Mucosa of descending colon (tissue), 3 donors: ENCODE measurements around the gene FAT1. TPM values are rescaled to one million over a fixed set of nuclear protein-coding genes. Genes with fewer than 3 reads are reported as not detected.

Source experiments
- ATAC-seq: fragments of 200-7000 bp; cut with Tn5 transposase; one replicate; pipeline ENCODE4 v1.9.1; 2020; ENCODE audit warnings: mild to moderate bottlenecking, moderate library complexity
- DNase-seq, 3 donors: peaks; one replicate each; pipeline ENCODE4 v3.0.0-alpha.2; 2020
- H3K36me3 ChIP-seq: fragments of 200-600 bp; one replicate; pipeline ENCODE4 v1.8.0; 2021; ENCODE audit warnings: low read depth, mild to moderate bottlenecking
- H3K4me1 ChIP-seq: fragments of 200-600 bp; one replicate; pipeline ENCODE4 v1.8.0; 2021; ENCODE audit warnings: low read depth, mild to moderate bottlenecking
- H3K4me3 ChIP-seq: fragments of 200-600 bp; one replicate; pipeline ENCODE4 v1.8.0; 2021; ENCODE audit warnings: mild to moderate bottlenecking
- H3K9me3 ChIP-seq: fragments of 200-600 bp; one replicate; pipeline ENCODE4 v1.8.0; 2021; ENCODE audit warnings: mild to moderate bottlenecking
- intact Hi-C, 2 donors: fragments of 100-400 bp; cut with DNase I in 1 of 2; cut with micrococcal nuclease in 1 of 2; formaldehyde crosslinking; loops; one replicate each; pipeline versions ENCODE4 v1.11.0 to v1.11.1; 2022; cut with DNase I, micrococcal nuclease
- total RNA-seq, 3 donors: library from RNA; stranded (reverse); fragmentation: NEBNext Ultra II Directional in 2 of 3; extraction: Animal tissue kit (Norgen Biotek cat#: 25700) in 2 of 3; gene quantifications; one replicate each; pipeline versions ENCODE4 v1.2.1 to v1.2.4, GENCODE V29; 2021 to 2023
- TF ChIP-seq, protein P1 (sequence below): fragments of 200-600 bp; IDR thresholded peaks from one replicate; pipeline ENCODE4 v1.8.0; 2022; ENCODE audit warnings: antibody characterized with exemption, mild to moderate bottlenecking
- donor health status: DM: no; HTN: no; CAD: no; lungs with moderate emphysema.
- donor health status: DM: no; HTN: no; CAD: no.
- donor health status: DM: no; HTN: yes; CAD: no.

FAT1 gene
- total RNA-seq, 3 donors from 2014 or later, result 241 to 337 (median 259) TPM

DNA sequence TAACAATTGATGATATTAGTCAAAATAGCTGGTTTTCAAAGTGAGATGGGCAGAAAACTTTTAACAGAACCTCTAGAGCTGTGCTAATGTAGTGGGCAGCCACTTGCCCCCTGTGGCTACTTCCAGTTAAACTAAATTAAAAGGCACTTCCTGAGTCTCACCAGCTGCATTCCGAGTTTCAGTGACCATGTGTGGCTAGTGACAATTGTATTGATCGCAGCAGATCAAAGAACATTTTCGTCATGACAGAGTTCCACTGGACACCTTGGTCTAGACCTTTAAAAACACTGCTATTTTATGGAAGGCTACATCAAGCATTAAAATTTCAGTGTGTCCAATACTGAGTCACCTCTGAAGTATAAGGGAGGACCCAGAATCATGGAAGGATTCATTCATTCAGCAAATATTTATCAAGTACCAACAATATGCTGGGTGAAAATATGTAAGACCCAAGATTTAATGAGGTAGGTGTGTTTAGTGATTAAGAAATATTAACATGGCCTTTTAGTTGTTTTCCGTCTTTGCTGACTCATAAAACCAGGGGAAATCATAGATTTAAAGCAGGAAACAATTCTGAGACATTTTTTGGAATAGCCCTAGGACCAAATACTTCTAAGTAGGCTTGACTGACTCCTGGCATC is 5.1 kb upstream of the FAT1 start:
- ATAC-seq (no peak), DNase-seq (no peak)
- Histone ChIP-seq H3K4me1 (peaks cover 7% of the 10 kb centered on the region), H3K9me3 (no peaks in the 10 kb centered on the region), H3K4me3 (no peak overlapping the region), H3K36me3 (no peaks in the 10 kb centered on the region)
- intact Hi-C loops, result loop anchor here in 1 of 2 donors (5.0 kb wide), 1 partner anchor 209 kb away; no protein-coding TSS in a partner anchor
- TF ChIP-seq, protein P1, sequence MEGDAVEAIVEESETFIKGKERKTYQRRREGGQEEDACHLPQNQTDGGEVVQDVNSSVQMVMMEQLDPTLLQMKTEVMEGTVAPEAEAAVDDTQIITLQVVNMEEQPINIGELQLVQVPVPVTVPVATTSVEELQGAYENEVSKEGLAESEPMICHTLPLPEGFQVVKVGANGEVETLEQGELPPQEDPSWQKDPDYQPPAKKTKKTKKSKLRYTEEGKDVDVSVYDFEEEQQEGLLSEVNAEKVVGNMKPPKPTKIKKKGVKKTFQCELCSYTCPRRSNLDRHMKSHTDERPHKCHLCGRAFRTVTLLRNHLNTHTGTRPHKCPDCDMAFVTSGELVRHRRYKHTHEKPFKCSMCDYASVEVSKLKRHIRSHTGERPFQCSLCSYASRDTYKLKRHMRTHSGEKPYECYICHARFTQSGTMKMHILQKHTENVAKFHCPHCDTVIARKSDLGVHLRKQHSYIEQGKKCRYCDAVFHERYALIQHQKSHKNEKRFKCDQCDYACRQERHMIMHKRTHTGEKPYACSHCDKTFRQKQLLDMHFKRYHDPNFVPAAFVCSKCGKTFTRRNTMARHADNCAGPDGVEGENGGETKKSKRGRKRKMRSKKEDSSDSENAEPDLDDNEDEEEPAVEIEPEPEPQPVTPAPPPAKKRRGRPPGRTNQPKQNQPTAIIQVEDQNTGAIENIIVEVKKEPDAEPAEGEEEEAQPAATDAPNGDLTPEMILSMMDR, result no peak

DNA sequence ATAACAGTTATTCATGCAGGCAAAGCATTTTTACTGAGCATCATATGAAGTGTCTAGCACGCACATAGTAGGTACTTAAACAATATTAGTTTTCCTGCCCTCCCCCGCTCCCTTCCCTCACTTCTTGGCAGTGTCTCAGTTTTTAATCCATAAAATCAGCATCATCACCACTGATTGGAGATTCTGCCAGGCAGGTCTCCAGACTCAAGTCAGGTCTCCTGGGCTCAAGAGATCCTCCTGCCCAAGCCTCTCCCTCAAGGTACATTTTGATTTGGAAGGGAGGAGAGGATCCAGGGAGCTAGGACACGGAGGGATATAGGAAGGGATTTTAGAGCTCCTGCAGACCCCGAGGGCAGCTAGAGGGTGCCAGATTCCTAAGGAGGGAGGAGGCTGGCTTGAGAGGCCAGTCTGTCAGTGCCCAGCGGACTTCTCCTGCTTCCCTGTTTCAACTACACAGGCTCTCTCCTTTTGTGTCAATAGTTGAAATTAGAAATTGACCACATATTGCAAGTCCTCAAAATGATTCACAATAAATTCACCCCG is 4.4 kb upstream of the FAT1 start:
- Histone ChIP-seq H3K4me1 (peaks cover 7% of the 10 kb centered on the region), H3K9me3 (no peaks in the 10 kb centered on the region), H3K4me3 (no peak overlapping the region), H3K36me3 (no peaks in the 10 kb centered on the region)
- intact Hi-C loops, result loop anchor here in 1 of 2 donors (5.0 kb wide), 1 partner anchor 209 kb away; no protein-coding TSS in a partner anchor
- DNase-seq (peak in 2 of 3 donors; percentile 52 to 53), ATAC-seq (no peak)
- TF ChIP-seq, protein P1, result no peak

DNA sequence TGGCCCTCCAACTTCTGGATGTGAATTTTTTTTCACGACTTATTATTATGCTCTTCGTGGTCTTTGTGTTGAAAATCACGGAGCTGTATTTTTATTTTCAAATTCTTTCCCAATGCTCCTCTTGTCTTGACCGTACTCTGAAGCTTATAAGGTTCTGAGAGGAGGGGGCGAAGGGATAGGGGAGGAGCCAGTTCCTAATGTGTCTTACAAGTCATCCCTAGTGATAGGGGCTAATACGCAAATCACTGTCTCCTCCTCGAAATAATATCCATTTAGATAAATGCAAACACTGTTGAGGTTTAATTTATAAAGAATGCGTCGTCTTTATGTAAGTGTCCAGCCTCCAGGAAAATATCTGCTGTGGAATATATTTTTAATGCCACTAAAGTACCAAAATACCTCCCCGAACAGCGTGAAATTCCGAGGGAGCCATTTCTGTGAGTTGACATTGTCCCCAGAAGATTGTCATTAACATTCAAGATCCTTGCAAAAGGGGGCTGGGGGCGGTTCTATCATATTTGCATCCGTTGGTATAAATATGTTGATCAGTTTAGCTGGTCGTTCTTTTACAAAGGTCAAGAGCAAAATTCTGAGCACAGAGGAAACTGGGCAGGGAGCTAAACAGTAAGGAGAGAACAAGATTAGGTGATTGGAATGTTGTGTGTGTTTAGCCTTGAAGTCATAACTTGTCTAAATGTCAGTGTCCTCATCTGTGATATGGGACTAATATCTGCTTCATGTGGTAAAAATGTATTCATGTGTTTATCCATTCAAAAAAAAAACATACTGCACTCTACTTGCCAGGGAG is 3.7 kb upstream of the FAT1 start:
- intact Hi-C loops, result loop anchor here in 1 of 2 donors (5.0 kb wide), 1 partner anchor 210 kb away; no protein-coding TSS in a partner anchor
- H3K36me3 ChIP-seq, result no peaks in the 10 kb centered on the region
- no peaks in the 10 kb centered on the region for H3K9me3 ChIP-seq
- DNase-seq (no peak), ATAC-seq (no peak)
- H3K4me3 ChIP-seq, result peak overlapping the region; percentile 82
- TF ChIP-seq, protein P1, result no peak
- peaks cover 7% of the 10 kb centered on the region for H3K4me1 ChIP-seq

DNA sequence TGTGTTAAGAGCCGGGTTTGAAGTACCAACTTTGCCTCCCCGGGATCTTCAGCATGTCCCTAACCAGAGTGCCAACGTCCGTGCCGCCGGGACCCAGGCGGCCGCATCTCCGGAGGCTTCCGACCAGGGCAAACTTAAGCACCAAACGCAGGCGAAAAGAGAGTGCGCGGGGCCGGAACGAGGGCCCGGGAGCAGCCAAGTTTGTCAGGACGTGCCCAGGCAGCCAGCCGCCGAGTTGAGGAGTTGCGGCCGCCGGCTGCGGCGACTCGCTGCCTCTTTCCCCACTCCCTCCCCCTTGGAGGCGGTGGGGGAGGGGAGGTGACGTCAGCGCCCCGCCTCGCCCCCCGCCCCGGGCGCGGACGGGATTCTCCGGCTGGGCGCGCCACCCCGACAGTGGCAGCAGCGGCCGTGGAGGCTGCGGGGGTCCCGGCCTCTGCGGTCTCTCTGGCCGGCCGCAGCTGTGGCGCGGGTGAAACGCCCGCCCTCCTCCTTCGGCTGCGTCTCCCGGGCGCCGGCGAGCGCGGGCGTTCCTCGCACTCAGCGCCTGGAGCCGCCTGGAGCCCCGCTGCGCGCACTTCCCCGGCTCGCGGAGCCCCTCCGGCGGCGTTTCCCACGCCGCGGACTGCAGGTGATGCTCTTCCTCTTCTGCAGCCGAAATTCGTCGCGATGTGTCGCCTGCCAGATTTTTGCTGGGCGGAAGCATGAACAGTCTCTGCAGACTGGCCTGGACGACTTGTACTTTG is 2.9 kb upstream of the FAT1 start:
- peak overlapping the region; percentile 82 for H3K4me3 ChIP-seq
- TF ChIP-seq, protein P1, result no peak
- H3K36me3 ChIP-seq, result no peaks in the 10 kb centered on the region
- peak; percentile 82 to 94 (median 86) for DNase-seq
- ATAC-seq, result peak; percentile 76
- intact Hi-C loops, result loop anchor here in 1 of 2 donors (5.0 kb wide), 1 partner anchor 211 kb away; no protein-coding TSS in a partner anchor
- H3K9me3 ChIP-seq, result no peaks in the 10 kb centered on the region
- H3K4me1 ChIP-seq, result peaks cover 7% of the 10 kb centered on the region
